Neural cell (in vitro differentiated cells): Measurements from ENCODE around the gene CHRNA9. TPM values are rescaled to one million over a fixed set of nuclear protein-coding genes. Genes with fewer than 3 reads are reported as not detected.

Source experiments
- H2AFZ ChIP-seq: fragments of 200-600, 300-800 bp; sonication (generic), shearing (Covaris generic); 2 replicates; pipeline ENCODE4 v1.6.0; 2014; ENCODE audit warnings: low read depth, mild to moderate bottlenecking, antibody characterized with exemption, low read length, moderate library complexity
- H3F3A ChIP-seq: fragments of 200-600 bp; shearing (Covaris generic); 2 replicates; pipeline ENCODE4 v1.6.1; 2016; ENCODE audit warnings: mild to moderate bottlenecking, moderate library complexity, mixed read lengths, antibody characterized with exemption, low read length; ENCODE audit not compliant: insufficient read depth, poor library complexity, severe bottlenecking
- H3K27ac ChIP-seq: fragments of 200-600, 300-800 bp; sonication (generic), shearing (Covaris generic); 2 replicates; pipeline ENCODE4 v1.5.1; 2014; ENCODE audit warnings: mild to moderate bottlenecking, low read length, moderate library complexity
- H3K27me3 ChIP-seq: fragments of 300-800, 200-600 bp; sonication (generic), shearing (Covaris generic); 2 replicates; pipeline ENCODE4 v1.6.0; 2014; ENCODE audit warnings: mild to moderate bottlenecking, low read depth, low read length, moderate library complexity; ENCODE audit not compliant: insufficient read depth
- H3K36me3 ChIP-seq: fragments of 300-800, 200-600 bp; sonication (generic), shearing (Covaris generic); 2 replicates; pipeline ENCODE4 v1.5.1; 2014; ENCODE audit warnings: mild to moderate bottlenecking, antibody characterized with exemption, low read length, moderate library complexity; ENCODE audit not compliant: insufficient read depth
- H3K4me2 ChIP-seq: fragments of 300-800, 200-600 bp; sonication (generic), shearing (Covaris generic); 2 replicates; pipeline ENCODE4 v1.6.0; 2014; ENCODE audit warnings: mild to moderate bottlenecking, low read length
- H3K4me3 ChIP-seq: fragments of 300-800, 200-600 bp; sonication (generic), shearing (Covaris generic); 2 replicates; pipeline ENCODE4 v1.5.1; 2014; ENCODE audit warnings: mild to moderate bottlenecking, low read length, moderate library complexity
- H3K79me2 ChIP-seq: fragments of 200-600 bp; shearing (Covaris generic); replicated peaks from 2 replicates; pipeline ENCODE4 v1.6.0; 2014; ENCODE audit warnings: mild to moderate bottlenecking, low read length, moderate library complexity; ENCODE audit not compliant: insufficient read depth
- H3K9ac ChIP-seq: fragments of 300-800, 200-600 bp; sonication (generic), shearing (Covaris generic); 2 replicates; pipeline ENCODE4 v1.6.1; 2016; ENCODE audit warnings: mild to moderate bottlenecking, low read length, mixed read lengths
- H3K9me2 ChIP-seq: fragments of 200-600 bp; shearing (Covaris generic); 2 replicates; pipeline ENCODE4 v1.6.1; 2016; ENCODE audit warnings: mild to moderate bottlenecking, low read length, mixed read lengths; ENCODE audit not compliant: insufficient read depth
- H3K9me3 ChIP-seq: fragments of 200-600, 300-800 bp; sonication (generic), shearing (Covaris generic); 2 replicates; pipeline ENCODE4 v1.6.1; 2016; ENCODE audit warnings: mild to moderate bottlenecking, mixed run types, low read length, moderate library complexity, mixed read lengths
- H4K20me1 ChIP-seq: fragments of 200-600 bp; shearing (Covaris generic); 2 replicates; pipeline ENCODE4 v1.6.1; 2016; ENCODE audit warnings: mild to moderate bottlenecking, mixed run types; ENCODE audit not compliant: insufficient read depth
- CTCF ChIP-seq: fragments of 450-650 bp; IDR thresholded peaks from 2 replicates; pipeline ENCODE4 v1.5.1; 2014; ENCODE audit warnings: antibody characterized with exemption, mild to moderate bottlenecking, moderate library complexity; ENCODE audit not compliant: poor library complexity, severe bottlenecking
- EP300 ChIP-seq: fragments of 450-650 bp; conservative IDR thresholded peaks from 2 replicates; pipeline ENCODE4 v1.6.1; 2014; ENCODE audit warnings: antibody characterized with exemption, mild to moderate bottlenecking, moderate library complexity; ENCODE audit not compliant: poor library complexity, severe bottlenecking
- EZH2 ChIP-seq: fragments of 200-600, 300-800 bp; shearing (Covaris generic), sonication (generic); IDR thresholded peaks from 2 replicates; pipeline ENCODE4 v1.6.1; 2014; ENCODE audit warnings: antibody characterized with exemption, low read length, borderline replicate concordance, mild to moderate bottlenecking; ENCODE audit not compliant: insufficient read depth, poor library complexity, severe bottlenecking
- MXI1 ChIP-seq: fragments of 450-650 bp; conservative IDR thresholded peaks from 2 replicates; pipeline ENCODE4 v1.6.1; 2014; ENCODE audit warnings: antibody characterized with exemption, mild to moderate bottlenecking; ENCODE audit not compliant: poor library complexity, severe bottlenecking
- POLR2AphosphoS5 ChIP-seq: IDR thresholded peaks from 2 replicates; pipeline ENCODE4 v1.6.1; 2012
- RAD21 ChIP-seq: fragments of 450-650 bp; conservative IDR thresholded peaks from 2 replicates; pipeline ENCODE4 v1.6.1; 2014; ENCODE audit warnings: antibody characterized with exemption, mild to moderate bottlenecking, moderate library complexity
- SMC3 ChIP-seq: fragments of 450-650 bp; conservative IDR thresholded peaks from 2 replicates; pipeline ENCODE4 v1.6.1; 2014; ENCODE audit warnings: antibody characterized with exemption, mild to moderate bottlenecking, moderate library complexity; ENCODE audit not compliant: poor library complexity
- TAF1 ChIP-seq: IDR thresholded peaks from 2 replicates; pipeline ENCODE4 v1.6.1; 2012; ENCODE audit warnings: low read depth
- polyA plus RNA-seq: library from polyadenylated mRNA; depleted of rRNA; stranded (reverse); fragments of >200 nt; gene quantifications from 2 replicates; pipeline ENCODE4 v1.2.3, GENCODE V29; 2014
- TF ChIP-seq, protein P1 (sequence below): IDR thresholded peaks from 2 replicates; pipeline ENCODE4 v1.6.1; 2012; ENCODE audit warnings: borderline replicate concordance

Gene CHRNA9
- polyA plus RNA-seq, 1 donor from 2014 or later: 0.10 TPM

GRCh38 chr4:40303751-40304150 lies 31.4 kb upstream of the CHRNA9 start:
- Histone ChIP-seq H2AFZ (no peak overlapping the region), H3K27me3 (no peaks in the 10 kb centered on the region), H3K79me2 (no peaks in the 10 kb centered on the region), H3K9me2 (no peaks in the 10 kb centered on the region), H3K4me2 (no peak overlapping the region), H3K9me3 (no peaks in the 10 kb centered on the region), H3K9ac (no peak overlapping the region), H3K36me3 (no peaks in the 10 kb centered on the region), H3K4me3 (no peak overlapping the region), H3K27ac (no peak overlapping the region), H4K20me1 (no peaks in the 10 kb centered on the region), H3F3A (no peaks in the 10 kb centered on the region)
- no peak for TF ChIP-seq EZH2
- TF ChIP-seq TAF1: no peak

GRCh38 chr4:40305328-40306170 lies 29.6 kb upstream of the CHRNA9 start:
- no peaks in the 10 kb centered on the region for H3F3A ChIP-seq
- no peak for TF ChIP-seq CTCF
- TF ChIP-seq, protein P1, sequence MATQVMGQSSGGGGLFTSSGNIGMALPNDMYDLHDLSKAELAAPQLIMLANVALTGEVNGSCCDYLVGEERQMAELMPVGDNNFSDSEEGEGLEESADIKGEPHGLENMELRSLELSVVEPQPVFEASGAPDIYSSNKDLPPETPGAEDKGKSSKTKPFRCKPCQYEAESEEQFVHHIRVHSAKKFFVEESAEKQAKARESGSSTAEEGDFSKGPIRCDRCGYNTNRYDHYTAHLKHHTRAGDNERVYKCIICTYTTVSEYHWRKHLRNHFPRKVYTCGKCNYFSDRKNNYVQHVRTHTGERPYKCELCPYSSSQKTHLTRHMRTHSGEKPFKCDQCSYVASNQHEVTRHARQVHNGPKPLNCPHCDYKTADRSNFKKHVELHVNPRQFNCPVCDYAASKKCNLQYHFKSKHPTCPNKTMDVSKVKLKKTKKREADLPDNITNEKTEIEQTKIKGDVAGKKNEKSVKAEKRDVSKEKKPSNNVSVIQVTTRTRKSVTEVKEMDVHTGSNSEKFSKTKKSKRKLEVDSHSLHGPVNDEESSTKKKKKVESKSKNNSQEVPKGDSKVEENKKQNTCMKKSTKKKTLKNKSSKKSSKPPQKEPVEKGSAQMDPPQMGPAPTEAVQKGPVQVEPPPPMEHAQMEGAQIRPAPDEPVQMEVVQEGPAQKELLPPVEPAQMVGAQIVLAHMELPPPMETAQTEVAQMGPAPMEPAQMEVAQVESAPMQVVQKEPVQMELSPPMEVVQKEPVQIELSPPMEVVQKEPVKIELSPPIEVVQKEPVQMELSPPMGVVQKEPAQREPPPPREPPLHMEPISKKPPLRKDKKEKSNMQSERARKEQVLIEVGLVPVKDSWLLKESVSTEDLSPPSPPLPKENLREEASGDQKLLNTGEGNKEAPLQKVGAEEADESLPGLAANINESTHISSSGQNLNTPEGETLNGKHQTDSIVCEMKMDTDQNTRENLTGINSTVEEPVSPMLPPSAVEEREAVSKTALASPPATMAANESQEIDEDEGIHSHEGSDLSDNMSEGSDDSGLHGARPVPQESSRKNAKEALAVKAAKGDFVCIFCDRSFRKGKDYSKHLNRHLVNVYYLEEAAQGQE: no peak
- no peak for TF ChIP-seq POLR2AphosphoS5
- TF ChIP-seq RAD21: no peak
- TF ChIP-seq EZH2: no peak
- no peak for TF ChIP-seq TAF1
- no peak for TF ChIP-seq MXI1
- TF ChIP-seq EP300: no peak
- no peak for TF ChIP-seq SMC3
- H3K4me2 ChIP-seq: no peak overlapping the region
- H3K9me3 ChIP-seq: no peaks in the 10 kb centered on the region
- no peaks in the 10 kb centered on the region for H3K36me3 ChIP-seq
- H3K4me3 ChIP-seq: no peak overlapping the region
- H4K20me1 ChIP-seq: no peaks in the 10 kb centered on the region
- H2AFZ ChIP-seq: no peak overlapping the region
- no peak overlapping the region for H3K27ac ChIP-seq
- H3K9me2 ChIP-seq: no peaks in the 10 kb centered on the region
- no peak overlapping the region for H3K9ac ChIP-seq
- no peaks in the 10 kb centered on the region for H3K27me3 ChIP-seq
- H3K79me2 ChIP-seq: no peaks in the 10 kb centered on the region
